Osteoblast (primary cell): ENCODE measurements around the gene ARHGAP8. TPM values are rescaled to one million over a fixed set of nuclear protein-coding genes. Genes with fewer than 3 reads are reported as not detected.

Experiments
- DNase-seq: peaks from one replicate; pipeline ENCODE4 v3.0.0; 2011; ENCODE audit warnings: low spot score, mixed read lengths; ENCODE audit not compliant: insufficient read length; ENCODE audit errors: missing footprints
- H2AFZ ChIP-seq: 2 replicates; pipeline ENCODE4 v1.6.0; 2011; ENCODE audit warnings: mild to moderate bottlenecking, low read length
- H3K27ac ChIP-seq: 2 replicates; pipeline ENCODE4 v1.5.1; 2011; ENCODE audit warnings: mild to moderate bottlenecking, low read depth, low read length, moderate library complexity
- H3K27me3 ChIP-seq: 2 replicates; pipeline ENCODE4 v1.6.0; 2012; ENCODE audit warnings: mild to moderate bottlenecking, control low read depth, inconsistent platforms, low read length, moderate library complexity; ENCODE audit not compliant: insufficient read depth
- H3K36me3 ChIP-seq: 2 replicates; pipeline ENCODE4 v1.5.1; 2011; ENCODE audit warnings: mild to moderate bottlenecking, low read length, control low read depth, moderate library complexity; ENCODE audit not compliant: insufficient read depth
- H3K4me1 ChIP-seq: 2 replicates; pipeline ENCODE4 v1.5.1; 2011; ENCODE audit warnings: mild to moderate bottlenecking, low read length, control low read depth, moderate library complexity; ENCODE audit not compliant: insufficient read depth
- H3K4me2 ChIP-seq: 2 replicates; pipeline ENCODE4 v1.6.0; 2011; ENCODE audit warnings: mild to moderate bottlenecking, low read length; ENCODE audit not compliant: insufficient read depth
- H3K4me3 ChIP-seq: fragments of 200-600 bp; sonication (generic); 3 replicates; pipeline ENCODE4 v1.5.1; 2012; ENCODE audit warnings: mild to moderate bottlenecking, low read length, inconsistent platforms; ENCODE audit not compliant: insufficient read depth
- H3K79me2 ChIP-seq: 2 replicates; pipeline ENCODE4 v1.6.0; 2012; ENCODE audit warnings: mild to moderate bottlenecking, low read length, control low read depth, inconsistent platforms; ENCODE audit not compliant: insufficient read depth
- H3K9me3 ChIP-seq: 2 replicates; pipeline ENCODE4 v1.5.1; 2011; ENCODE audit warnings: low read depth, low read length, control low read depth
- H4K20me1 ChIP-seq: 2 replicates; pipeline ENCODE4 v1.6.0; 2012; ENCODE audit warnings: mild to moderate bottlenecking, low read length, control low read depth; ENCODE audit not compliant: insufficient read depth
- CTCF ChIP-seq: IDR thresholded peaks from 2 replicates; pipeline ENCODE4 v1.5.1; 2011; ENCODE audit warnings: mild to moderate bottlenecking, low read depth, low read length, moderate library complexity; ENCODE audit errors: extremely low read depth
- total RNA-seq: library from RNA; depleted of rRNA; stranded (reverse); fragments of >200 nt; gene quantifications from 2 replicates; pipeline ENCODE4 v1.2.3, GENCODE V29; 2012

Gene ARHGAP8
- total RNA-seq, 1 donor: 0.36 TPM

GRCh38 chr22:44818727-44819126, 66.4 kb downstream of the ARHGAP8 start:
- Histone ChIP-seq H4K20me1 (no peaks in the 10 kb centered on the region), H3K36me3 (no peaks in the 10 kb centered on the region), H3K4me3 (no peak overlapping the region), H3K4me1 (no peaks in the 10 kb centered on the region), H2AFZ (no peak overlapping the region), H3K9me3 (no peaks in the 10 kb centered on the region), H3K27ac (no peak overlapping the region), H3K4me2 (no peak overlapping the region), H3K27me3 (peaks cover 19% of the 10 kb centered on the region), H3K79me2 (no peaks in the 10 kb centered on the region)
- no peak for DNase-seq
- no peak for TF ChIP-seq CTCF

- no peaks in the 10 kb centered on the region for H3K9me3 ChIP-seq
- peak; percentile 44 for DNase-seq
- no peak overlapping the region for H3K4me2 ChIP-seq
- H3K27me3 ChIP-seq: peaks cover 19% of the 10 kb centered on the region
- no peaks in the 10 kb centered on the region for H3K36me3 ChIP-seq
- H4K20me1 ChIP-seq: no peaks in the 10 kb centered on the region
- no peak overlapping the region for H3K4me3 ChIP-seq
- no peaks in the 10 kb centered on the region for H3K4me1 ChIP-seq
- no peak overlapping the region for H2AFZ ChIP-seq
- H3K27ac ChIP-seq: no peak overlapping the region
- TF ChIP-seq CTCF: no peak
- no peaks in the 10 kb centered on the region for H3K79me2 ChIP-seq
Observed at GRCh38 chr22:44819966-44820631, 67.7 kb downstream of the ARHGAP8 start.

- peak; percentile 14 for DNase-seq
- Histone ChIP-seq H3K4me1 (no peaks in the 10 kb centered on the region), H4K20me1 (no peaks in the 10 kb centered on the region), H3K4me2 (no peak overlapping the region), H3K27ac (no peak overlapping the region), H3K9me3 (no peaks in the 10 kb centered on the region), H3K79me2 (no peaks in the 10 kb centered on the region), H3K4me3 (no peak overlapping the region), H3K36me3 (no peaks in the 10 kb centered on the region), H3K27me3 (peaks cover 19% of the 10 kb centered on the region), H2AFZ (no peak overlapping the region)
- no peak for TF ChIP-seq CTCF
Observed at GRCh38 chr22:44821741-44822475, 69.5 kb downstream of the ARHGAP8 start.

GRCh38 chr22:44822534-44822933, 70.2 kb downstream of the ARHGAP8 start:
- TF ChIP-seq CTCF: no peak
- Histone ChIP-seq H4K20me1 (no peaks in the 10 kb centered on the region), H3K4me1 (no peaks in the 10 kb centered on the region), H3K4me2 (no peak overlapping the region), H3K36me3 (no peaks in the 10 kb centered on the region), H3K4me3 (no peak overlapping the region), H3K79me2 (no peaks in the 10 kb centered on the region), H3K9me3 (no peaks in the 10 kb centered on the region), H2AFZ (no peak overlapping the region), H3K27me3 (peaks cover 19% of the 10 kb centered on the region), H3K27ac (no peak overlapping the region)
- DNase-seq: peak; percentile 38
